GM12878 (cell line): Measurements from ENCODE around the gene TC2N. TPM values are rescaled to one million over a fixed set of nuclear protein-coding genes. Genes with fewer than 3 reads are reported as not detected.

Source experiments
- ATAC-seq: fragments of 200-7000 bp; cut with Tn5 transposase; 3 replicates; pipeline ENCODE4 v1.9.1; 2020; ENCODE audit warnings: mild to moderate bottlenecking, moderate library complexity
- BruUV-seq: library from RNA; stranded (reverse); fragments of 400-500 nt; replicated peaks from 2 replicates; lab custom pipeline; 2021; lab: Mats Ljungman, UMichigan
- CTCF ChIA-PET: fragments of 300-600 bp; sonication (Branson Sonifier 250); formaldehyde crosslinking; extraction: SDS; loops from one replicate; lab custom pipeline; 2021; ENCODE audit warnings: inconsistent platforms; lab: Yijun Ruan, JAX
- POLR2A ChIA-PET: fragments of 350-600 bp; formaldehyde crosslinking; extraction: SDS; loops from one replicate; lab custom pipeline; 2021; ENCODE audit warnings: inconsistent platforms; lab: Charles Lee
- RAD21 ChIA-PET: fragments of 300-600 bp; sonication (Branson Sonifier 250); formaldehyde crosslinking; loops from one replicate; lab custom pipeline; 2023; ENCODE audit warnings: antibody characterized with exemption; ENCODE audit not compliant: unreplicated experiment; lab: Charles Lee
- SMC1A ChIA-PET: fragments of 300-600 bp; sonication (Branson Sonifier 250); formaldehyde crosslinking; loops from one replicate; lab custom pipeline; 2023; ENCODE audit not compliant: unreplicated experiment, uncharacterized antibody; lab: Charles Lee
- DNase-seq: peaks from one replicate; pipeline ENCODE4 v3.0.0-alpha.2; 2011; ENCODE audit warnings: low read depth, low spot score
- FAIRE-seq: peaks from 3 replicates; lab custom pipeline; 2011; peaks lifted over from hg19 to GRCh38; lab: Jason Lieb, UNC
- H2AFZ ChIP-seq: 2 replicates; pipeline ENCODE4 v1.6.0; 2011; ENCODE audit warnings: low read depth, low read length, control low read depth; ENCODE audit not compliant: control insufficient read depth
- H3K27ac ChIP-seq: 2 replicates; pipeline ENCODE4 v1.5.1; 2011; ENCODE audit warnings: control low read depth; ENCODE audit not compliant: control insufficient read depth, insufficient read depth
- H3K27me3 ChIP-seq, 2 experiments: replicated peaks in 1 of 2; 2 replicates each; pipeline versions ENCODE4 v1.6.0 to v1.6.1; 2011; ENCODE audit warnings: low read length in 1 of 2; ENCODE audit not compliant: control insufficient read depth in 2 of 2, insufficient read depth in 2 of 2
- H3K36me3 ChIP-seq, 2 experiments: 2 replicates each; pipeline ENCODE4 v1.5.1; 2011; ENCODE audit warnings: low read length in 1 of 2; ENCODE audit not compliant: control insufficient read depth in 2 of 2, insufficient read depth in 2 of 2
- H3K4me1 ChIP-seq: 2 replicates; pipeline ENCODE4 v1.6.1; 2011; ENCODE audit warnings: mild to moderate bottlenecking, low read length, moderate library complexity, mixed read lengths; ENCODE audit not compliant: control insufficient read depth, insufficient read depth
- H3K4me2 ChIP-seq: 2 replicates; pipeline ENCODE4 v1.6.0; 2011; ENCODE audit warnings: control low read depth; ENCODE audit not compliant: control insufficient read depth, insufficient read depth
- H3K4me3 ChIP-seq: fragments of 200-600 bp; sonication (generic); 2 replicates; pipeline ENCODE4 v1.5.1; 2016
- H3K79me2 ChIP-seq: 2 replicates; pipeline ENCODE4 v1.6.0; 2011; ENCODE audit warnings: low read length; ENCODE audit not compliant: control insufficient read depth, insufficient read depth
- H3K9ac ChIP-seq: 2 replicates; pipeline ENCODE4 v1.8.0; 2011; ENCODE audit warnings: low read length, control low read depth, mixed read lengths; ENCODE audit not compliant: control insufficient read depth, insufficient read depth
- H3K9me3 ChIP-seq: replicated peaks from 3 replicates; pipeline ENCODE4 v1.5.1; 2011; ENCODE audit warnings: mild to moderate bottlenecking, low read length; ENCODE audit not compliant: control insufficient read depth, insufficient read depth
- H4K20me1 ChIP-seq: 2 replicates; pipeline ENCODE4 v1.6.0; 2011; ENCODE audit not compliant: control insufficient read depth, insufficient read depth
- BMI1 ChIP-seq: fragments of 450-650 bp; IDR thresholded peaks from 2 replicates; pipeline ENCODE4 v1.6.1; 2016; ENCODE audit warnings: mild to moderate bottlenecking, moderate library complexity, borderline replicate concordance
- E2F8 ChIP-seq: fragments of 450-650 bp; IDR thresholded peaks from 2 replicates; pipeline ENCODE4 v1.6.1; 2018; ENCODE audit warnings: mild to moderate bottlenecking, low read depth, moderate library complexity; ENCODE audit not compliant: partially characterized antibody
- GABPA ChIP-seq: IDR thresholded peaks from 2 replicates; pipeline ENCODE4 v1.6.1; 2014; ENCODE audit warnings: antibody characterized with exemption, low read depth, mild to moderate bottlenecking, inconsistent platforms
- KAT2A ChIP-seq: conservative IDR thresholded peaks from 2 replicates; pipeline ENCODE4 v1.6.1; 2011; ENCODE audit warnings: low read depth, low read length; ENCODE audit not compliant: control insufficient read depth
- LARP7 ChIP-seq: fragments of 450-650 bp; IDR thresholded peaks from 2 replicates; pipeline ENCODE4 v1.6.1; 2017; ENCODE audit warnings: mild to moderate bottlenecking
- MEF2B ChIP-seq: fragments of 450-650 bp; IDR thresholded peaks from 2 replicates; pipeline ENCODE4 v1.6.1; 2018; ENCODE audit warnings: mild to moderate bottlenecking, moderate library complexity; ENCODE audit not compliant: partially characterized antibody, poor library complexity, severe bottlenecking
- MTA2 ChIP-seq: fragments of 450-650 bp; IDR thresholded peaks from 2 replicates; pipeline ENCODE4 v1.6.1; 2016; ENCODE audit warnings: low read depth, mild to moderate bottlenecking, moderate library complexity
- NFYA ChIP-seq: IDR thresholded peaks from 2 replicates; pipeline ENCODE4 v1.6.1; 2011; ENCODE audit warnings: low read depth, mild to moderate bottlenecking, low read length, improper control_type of control experiment, borderline replicate concordance
- NR2C2 ChIP-seq: IDR thresholded peaks from 2 replicates; pipeline ENCODE4 v1.6.1; 2011; ENCODE audit warnings: borderline replicate concordance, low read depth; ENCODE audit not compliant: control insufficient read depth, insufficient read length
- NR2F1 ChIP-seq: fragments of 450-650 bp; conservative IDR thresholded peaks from 2 replicates; pipeline ENCODE4 v1.6.1; 2017; ENCODE audit warnings: mild to moderate bottlenecking
- PML ChIP-seq: IDR thresholded peaks from 2 replicates; pipeline ENCODE4 v1.6.1; 2012; ENCODE audit warnings: low read length, inconsistent platforms
- SIN3A ChIP-seq: IDR thresholded peaks from 2 replicates; pipeline ENCODE4 v1.6.1; 2012; ENCODE audit warnings: low read depth, low read length, improper control_type of control experiment
- SREBF2 ChIP-seq: IDR thresholded peaks from 2 replicates; pipeline ENCODE4 v1.6.1; 2012; ENCODE audit warnings: mild to moderate bottlenecking, low read length
- SUZ12 ChIP-seq: fragments of 200-600 bp; sonication (generic); IDR thresholded peaks from one replicate; pipeline ENCODE4 v1.6.1; 2018; ENCODE audit warnings: antibody characterized with exemption, mild to moderate bottlenecking; ENCODE audit not compliant: unreplicated experiment
- TARDBP ChIP-seq: IDR thresholded peaks from 2 replicates; pipeline ENCODE4 v1.6.1; 2016; ENCODE audit warnings: borderline replicate concordance
- YY1 ChIP-seq: IDR thresholded peaks from 2 replicates; pipeline ENCODE4 v1.6.1; 2011; ENCODE audit warnings: low read depth, mild to moderate bottlenecking, low read length
- ZBTB33 ChIP-seq: fragments of 450-650 bp; IDR thresholded peaks from 2 replicates; pipeline ENCODE4 v1.6.1; 2017; ENCODE audit warnings: mild to moderate bottlenecking
- WGBS: methylation state at CpG from one replicate; pipeline ENCODE4 v1.1.6; 2016; ENCODE audit warnings: low lambda C conversion rate; ENCODE audit not compliant: insufficient replicate concordance, insufficient coverage; ENCODE audit errors: missing lambda C conversion rate; 5-methylcytosine and 5-hydroxymethylcytosine counted together
- in situ Hi-C: fragments of 300-500 bp; cut with MboI; formaldehyde crosslinking; loops from 9 replicates; pipeline ENCODE4 v1.14.3; 2018; ENCODE audit warnings: mixed read lengths
- intact Hi-C: fragments of 100-400 bp; cut with micrococcal nuclease; formaldehyde crosslinking; loops from one replicate; pipeline ENCODE4 v1.14.2; 2022; ENCODE audit not compliant: unreplicated experiment
- polyA plus RNA-seq, 11 experiments: library from polyadenylated mRNA; depleted of rRNA in 4 of 11; unstranded in 6 of 11; stranded (reverse) in 5 of 11; fragments of >200 nt; fragmentation: Nextera tagmentation in 4 of 11; fragmentation: Illumina TruSeq in 1 of 11; extraction: Ambion mirVana in 4 of 11; extraction: Trizol in 1 of 11; gene quantifications; 1 replicate in 1 of 11; 2 replicates in 10 of 11; pipeline versions ENCODE4 v1.2.1 to v1.2.3, GENCODE V29; 2011 to 2016; ENCODE audit warnings: inconsistent platforms in 2 of 11, missing spikeins in 2 of 11, low read depth in 1 of 11
- total RNA-seq, 4 experiments: library from RNA; depleted of rRNA in 3 of 4; stranded (reverse); fragments of >200 nt in 3 of 4; fragmentation: Illumina TruSeq in 1 of 4; extraction: Trizol in 1 of 4; gene quantifications; 2 replicates each; pipeline versions ENCODE4 v1.2.1 to v1.2.3, GENCODE V29; 2013 to 2021
- TF ChIP-seq, protein P1 (sequence below): fragments of 450-650 bp; IDR thresholded peaks from 2 replicates; pipeline ENCODE4 v1.6.1; 2016; ENCODE audit warnings: mild to moderate bottlenecking, moderate library complexity, borderline replicate concordance

The TC2N gene
- total and polyA plus RNA-seq, 10 of the 15 experiments (the other 5 are each of a cell fraction or from before 2014, with no cell fraction given), result 0.15 to 1.6 (median 0.35) TPM

GRCh38 chr14:91786188-91786587 is 81.1 kb downstream of the TC2N start:
- FAIRE-seq (no peak), ATAC-seq (no peak), DNase-seq (no peak)
- H3K9ac ChIP-seq, result no peak overlapping the region
- no peak overlapping the region for H3K27ac ChIP-seq
- WGBS, result 67% methylated on average over 2 of the region's 2 CpGs
- ChIA-PET CTCF (interaction anchor here (0.7 to 1.9 kb wide), 5 partner anchors 10 to 210 kb away, joined by 3 to 5 read pairs (median 3); no protein-coding TSS in a partner anchor), SMC1A (interaction anchor here (0.7 to 1.7 kb wide), 3 partner anchors 10 to 18 kb away, joined by 3 to 5 read pairs (median 4); no protein-coding TSS in a partner anchor), RAD21 (no interaction called here), POLR2A (no interaction called here)
- no peaks in the 10 kb centered on the region for H3K9me3 ChIP-seq
- no peak overlapping the region for H3K4me3 ChIP-seq
- intact Hi-C loops, result no loop called here
- no TSS peak for BruUV-seq
- H3K79me2 ChIP-seq, result no peaks in the 10 kb centered on the region
- no peaks in the 10 kb centered on the region for H3K36me3 ChIP-seq
- H3K4me2 ChIP-seq, result no peak overlapping the region
- H3K27me3 ChIP-seq, result no peaks in the 10 kb centered on the region
- no peaks in the 10 kb centered on the region for H3K4me1 ChIP-seq
- in situ Hi-C loops, result no loop called here
- no peak overlapping the region for H2AFZ ChIP-seq
- no peaks in the 10 kb centered on the region for H4K20me1 ChIP-seq
- no peak for TF ChIP-seq NFYA
- no peak for TF ChIP-seq SREBF2
- TF ChIP-seq MTA2, result no peak
- TF ChIP-seq, protein P1, sequence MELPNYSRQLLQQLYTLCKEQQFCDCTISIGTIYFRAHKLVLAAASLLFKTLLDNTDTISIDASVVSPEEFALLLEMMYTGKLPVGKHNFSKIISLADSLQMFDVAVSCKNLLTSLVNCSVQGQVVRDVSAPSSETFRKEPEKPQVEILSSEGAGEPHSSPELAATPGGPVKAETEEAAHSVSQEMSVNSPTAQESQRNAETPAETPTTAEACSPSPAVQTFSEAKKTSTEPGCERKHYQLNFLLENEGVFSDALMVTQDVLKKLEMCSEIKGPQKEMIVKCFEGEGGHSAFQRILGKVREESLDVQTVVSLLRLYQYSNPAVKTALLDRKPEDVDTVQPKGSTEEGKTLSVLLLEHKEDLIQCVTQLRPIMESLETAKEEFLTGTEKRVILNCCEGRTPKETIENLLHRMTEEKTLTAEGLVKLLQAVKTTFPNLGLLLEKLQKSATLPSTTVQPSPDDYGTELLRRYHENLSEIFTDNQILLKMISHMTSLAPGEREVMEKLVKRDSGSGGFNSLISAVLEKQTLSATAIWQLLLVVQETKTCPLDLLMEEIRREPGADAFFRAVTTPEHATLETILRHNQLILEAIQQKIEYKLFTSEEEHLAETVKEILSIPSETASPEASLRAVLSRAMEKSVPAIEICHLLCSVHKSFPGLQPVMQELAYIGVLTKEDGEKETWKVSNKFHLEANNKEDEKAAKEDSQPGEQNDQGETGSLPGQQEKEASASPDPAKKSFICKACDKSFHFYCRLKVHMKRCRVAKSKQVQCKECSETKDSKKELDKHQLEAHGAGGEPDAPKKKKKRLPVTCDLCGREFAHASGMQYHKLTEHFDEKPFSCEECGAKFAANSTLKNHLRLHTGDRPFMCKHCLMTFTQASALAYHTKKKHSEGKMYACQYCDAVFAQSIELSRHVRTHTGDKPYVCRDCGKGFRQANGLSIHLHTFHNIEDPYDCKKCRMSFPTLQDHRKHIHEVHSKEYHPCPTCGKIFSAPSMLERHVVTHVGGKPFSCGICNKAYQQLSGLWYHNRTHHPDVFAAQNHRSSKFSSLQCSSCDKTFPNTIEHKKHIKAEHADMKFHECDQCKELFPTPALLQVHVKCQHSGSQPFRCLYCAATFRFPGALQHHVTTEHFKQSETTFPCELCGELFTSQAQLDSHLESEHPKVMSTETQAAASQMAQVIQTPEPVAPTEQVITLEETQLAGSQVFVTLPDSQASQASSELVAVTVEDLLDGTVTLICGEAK, result no peak
- no peak for TF ChIP-seq E2F8
- no peak for TF ChIP-seq BMI1
- no peak for TF ChIP-seq GABPA
- TF ChIP-seq SIN3A, result no peak
- no peak for TF ChIP-seq TARDBP
- no peak for TF ChIP-seq NR2C2
- TF ChIP-seq PML, result no peak
- TF ChIP-seq LARP7, result no peak
- no peak for TF ChIP-seq NR2F1
- TF ChIP-seq ZBTB33, result no peak
- no peak for TF ChIP-seq SUZ12
- no peak for TF ChIP-seq KAT2A
- no peak for TF ChIP-seq YY1
- no peak for TF ChIP-seq MEF2B
